Anterior cingulate cortex (tissue), 58 donors: ENCODE measurements around the gene YIF1A.
"Not testable (repeated sequence)": the region's sequence is repeated elsewhere in the genome, so short reads cannot be mapped to it uniquely, and the experiment has no call there.

Experiments
- DNase-seq, 58 donors: peaks; one replicate each; lab custom pipeline; 2025; lab: John Stamatoyannopoulos, UW

YIF1A gene

GRCh38 chr11:66326261-66327111 lies 37.5 kb upstream of the YIF1A start:
- DNase-seq = no peak

- DNase-seq = no peak
Observed at GRCh38 chr11:66325263-66325671, 36.3 kb upstream of the YIF1A start.

GRCh38 chr11:66324664-66325063 lies 35.7 kb upstream of the YIF1A start:
- DNase-seq = no peak

- no peak for DNase-seq
Observed at GRCh38 chr11:66323684-66324083, 34.7 kb upstream of the YIF1A start.

GRCh38 chr11:66322732-66323427 lies 33.9 kb upstream of the YIF1A start:
- DNase-seq = no peak

GRCh38 chr11:66321606-66322005 lies 32.7 kb upstream of the YIF1A start:
- no peak for DNase-seq

- DNase-seq = not testable (repeated sequence)
Observed at GRCh38 chr11:66320748-66321147, 31.8 kb upstream of the YIF1A start.

- DNase-seq = not testable (repeated sequence)
Observed at GRCh38 chr11:66320289-66320688, 31.3 kb upstream of the YIF1A start.

GRCh38 chr11:66318600-66318970 lies 29.6 kb upstream of the YIF1A start:
- no peak for DNase-seq

GRCh38 chr11:66317723-66318599 lies 29.0 kb upstream of the YIF1A start:
- peak in 5 of 58 donors; percentile 11 to 63 (median 40) for DNase-seq

- peak in 2 of 58 donors; percentile 17 to 22 for DNase-seq
Observed at GRCh38 chr11:66317322-66317722, 28.4 kb upstream of the YIF1A start.

GRCh38 chr11:66316849-66317251 lies 27.9 kb upstream of the YIF1A start, which contains the start of gene CD248:
TSS of gene CD248 (minus strand) at chr11:66317044. CDS start at chr11:66317027, 17 bp downstream.
- peak in 8 of 58 donors; percentile 14 to 39 (median 27) for DNase-seq

GRCh38 chr11:66315921-66316811 lies 27.2 kb upstream of the YIF1A start:
- DNase-seq = no peak

GRCh38 chr11:66315498-66315885 lies 26.5 kb upstream of the YIF1A start:
- DNase-seq = no peak

GRCh38 chr11:66314561-66315497 lies 25.9 kb upstream of the YIF1A start:
- DNase-seq = no peak

GRCh38 chr11:66314186-66314501 lies 25.2 kb upstream of the YIF1A start:
- no peak for DNase-seq

GRCh38 chr11:66313321-66314185 lies 24.6 kb upstream of the YIF1A start:
- DNase-seq = no peak
